Trophoblast cell (in vitro differentiated cells and primary cell): Measurements from ENCODE around the gene CLEC4G.

Experiments
- DNase-seq, 2 donors: peaks; one replicate each; pipeline ENCODE4 v3.0.0-alpha.2; 2016
- H2AFZ ChIP-seq: 2 replicates; pipeline ENCODE4 v1.6.1; 2013; ENCODE audit warnings: low read length, moderate library complexity, mild to moderate bottlenecking; ENCODE audit not compliant: insufficient read depth, poor library complexity
- H2AK5ac ChIP-seq: 2 replicates; pipeline ENCODE4 v1.6.1; 2013; ENCODE audit warnings: mild to moderate bottlenecking, low read length
- H2BK120ac ChIP-seq: 2 replicates; pipeline ENCODE4 v1.6.1; 2013; ENCODE audit warnings: low read length, mild to moderate bottlenecking, moderate library complexity; ENCODE audit not compliant: insufficient read depth, poor library complexity
- H2BK12ac ChIP-seq: 2 replicates; pipeline ENCODE4 v1.6.1; 2013; ENCODE audit warnings: mild to moderate bottlenecking, low read length, moderate library complexity
- H2BK5ac ChIP-seq: 2 replicates; pipeline ENCODE4 v1.6.1; 2013; ENCODE audit warnings: low read length, low read depth, moderate library complexity, mild to moderate bottlenecking; ENCODE audit not compliant: poor library complexity
- H3K14ac ChIP-seq: 2 replicates; pipeline ENCODE4 v1.6.1; 2013; ENCODE audit warnings: mild to moderate bottlenecking, low read length
- H3K18ac ChIP-seq: 2 replicates; pipeline ENCODE4 v1.6.1; 2013; ENCODE audit warnings: mild to moderate bottlenecking, low read length
- H3K23ac ChIP-seq: 2 replicates; pipeline ENCODE4 v1.6.1; 2013; ENCODE audit warnings: low read length
- H3K27ac ChIP-seq: 2 replicates; pipeline ENCODE4 v1.5.1; 2013; ENCODE audit warnings: low read depth, mild to moderate bottlenecking, inconsistent platforms, low read length, moderate library complexity
- H3K27me3 ChIP-seq: 2 replicates; pipeline ENCODE4 v1.6.1; 2013; ENCODE audit warnings: inconsistent platforms, mild to moderate bottlenecking, low read length, moderate library complexity; ENCODE audit not compliant: insufficient read depth
- H3K36me3 ChIP-seq, 2 experiments: 1 replicate in 1 of 2; 2 replicates in 1 of 2; pipeline ENCODE4 v1.6.1; 2013; ENCODE audit warnings: low read length in 2 of 2, mild to moderate bottlenecking in 2 of 2, moderate library complexity in 1 of 2; ENCODE audit not compliant: insufficient read depth in 2 of 2, control insufficient read depth in 1 of 2
- H3K4ac ChIP-seq: 2 replicates; pipeline ENCODE4 v1.6.1; 2013; ENCODE audit warnings: low read depth, mild to moderate bottlenecking, low read length, moderate library complexity
- H3K4me1 ChIP-seq, 2 experiments: 1 replicate in 1 of 2; 2 replicates in 1 of 2; pipeline ENCODE4 v1.6.1; 2013; ENCODE audit warnings: low read length in 2 of 2, mild to moderate bottlenecking in 2 of 2, moderate library complexity in 1 of 2; ENCODE audit not compliant: insufficient read depth in 2 of 2, control insufficient read depth in 1 of 2
- H3K4me2 ChIP-seq: 2 replicates; pipeline ENCODE4 v1.6.1; 2013; ENCODE audit warnings: inconsistent platforms, mild to moderate bottlenecking, low read length, moderate library complexity
- H3K4me3 ChIP-seq: 2 replicates; pipeline ENCODE4 v1.5.1; 2013; ENCODE audit warnings: mild to moderate bottlenecking, low read depth, low read length, inconsistent platforms
- H3K79me1 ChIP-seq: one replicate; pipeline ENCODE4 v1.6.1; 2013; ENCODE audit warnings: low read length
- H3K79me2 ChIP-seq: 2 replicates; pipeline ENCODE4 v1.6.1; 2013; ENCODE audit warnings: low read length, mild to moderate bottlenecking; ENCODE audit not compliant: control insufficient read depth, insufficient read depth, poor library complexity
- H3K9ac ChIP-seq: 2 replicates; pipeline ENCODE4 v1.6.1; 2013; ENCODE audit warnings: mild to moderate bottlenecking, low read length
- H3K9me3 ChIP-seq: 2 replicates; pipeline ENCODE4 v1.6.1; 2013; ENCODE audit warnings: low read depth, mild to moderate bottlenecking, control low read depth, inconsistent platforms, low read length; ENCODE audit not compliant: insufficient read depth
- H4K12ac ChIP-seq: 2 replicates; pipeline ENCODE4 v1.6.1; 2013; ENCODE audit warnings: low read depth, mild to moderate bottlenecking, low read length, moderate library complexity
- H4K8ac ChIP-seq: 2 replicates; pipeline ENCODE4 v1.6.1; 2013; ENCODE audit warnings: low read depth, mild to moderate bottlenecking, low read length, moderate library complexity
- H4K91ac ChIP-seq: one replicate; pipeline ENCODE4 v1.6.1; 2013; ENCODE audit warnings: low read depth, mild to moderate bottlenecking, low read length, moderate library complexity
- WGBS: extraction: QIAGEN DNeasy Blood & Tissue Kit; methylation state at CpG from one replicate; pipeline ENCODE4 v1.1.7; 2013; ENCODE audit warnings: missing lambda C conversion rate; ENCODE audit not compliant: insufficient read length, insufficient coverage; ENCODE audit errors: extremely low coverage; 5-methylcytosine and 5-hydroxymethylcytosine counted together

The CLEC4G gene

GRCh38 chr19:7689165-7689564 is 42.7 kb downstream of the CLEC4G start:
- Histone ChIP-seq H4K8ac (no peak overlapping the region), H3K27me3 (no peaks in the 10 kb centered on the region), H3K4me3 (no peak overlapping the region), H3K23ac (no peak overlapping the region), H2BK5ac (no peak overlapping the region), H3K4me2 (no peak overlapping the region), H2BK120ac (no peak overlapping the region), H2AK5ac (no peak overlapping the region), H4K91ac (no peak overlapping the region), H3K36me3 (no peaks in the 10 kb centered on the region), H3K9me3 (peaks cover 11% of the 10 kb centered on the region), H3K4ac (no peak overlapping the region), H3K27ac (no peak overlapping the region), H3K4me1 (peaks cover 6 to 8% of the 10 kb centered on the region in 2 experiments), H2AFZ (no peak overlapping the region), H3K79me2 (no peaks in the 10 kb centered on the region), H3K18ac (no peak overlapping the region), H3K79me1 (peaks cover 2% of the 10 kb centered on the region), H3K9ac (no peak overlapping the region), H3K14ac (no peak overlapping the region), H4K12ac (no peak overlapping the region), H2BK12ac (no peak overlapping the region)
- WGBS: no CpG with 5 or more reads among the region's 23 CpGs
- DNase-seq: no peak

- Histone ChIP-seq H2AK5ac (no peak overlapping the region), H3K36me3 (peaks cover 13 to 15% of the 10 kb centered on the region in 2 experiments), H3K4me3 (no peak overlapping the region), H4K8ac (no peak overlapping the region), H3K9ac (no peak overlapping the region), H3K14ac (no peak overlapping the region), H2BK120ac (no peak overlapping the region), H3K4ac (no peak overlapping the region), H2AFZ (no peak overlapping the region), H3K9me3 (peaks cover 12% of the 10 kb centered on the region), H3K23ac (no peak overlapping the region), H3K27ac (no peak overlapping the region), H3K4me2 (no peak overlapping the region), H2BK5ac (no peak overlapping the region), H3K27me3 (no peaks in the 10 kb centered on the region), H4K12ac (no peak overlapping the region), H3K4me1 (peaks cover 6 to 8% of the 10 kb centered on the region in 2 experiments), H2BK12ac (no peak overlapping the region), H3K79me2 (no peaks in the 10 kb centered on the region), H3K18ac (no peak overlapping the region), H3K79me1 (peaks cover 2% of the 10 kb centered on the region), H4K91ac (no peak overlapping the region)
- WGBS: no CpG with 5 or more reads among the region's 12 CpGs
- DNase-seq: no peak
Measured at GRCh38 chr19:7687177-7687576, 44.7 kb downstream of the CLEC4G start.

GRCh38 chr19:7685546-7686445 is 46.1 kb downstream of the CLEC4G start:
- no peak overlapping the region for H3K4me2 ChIP-seq
- peaks cover 8 to 15% of the 10 kb centered on the region in 2 experiments for H3K4me1 ChIP-seq
- WGBS: no CpG with 5 or more reads among the region's 19 CpGs
- no peak overlapping the region for H3K9ac ChIP-seq
- no peak overlapping the region for H3K14ac ChIP-seq
- H2BK12ac ChIP-seq: no peak overlapping the region
- H2BK5ac ChIP-seq: no peak overlapping the region
- peaks cover 14 to 17% of the 10 kb centered on the region in 2 experiments for H3K36me3 ChIP-seq
- no peak overlapping the region for H3K4ac ChIP-seq
- H3K9me3 ChIP-seq: peaks cover 7% of the 10 kb centered on the region
- peaks cover 3% of the 10 kb centered on the region for H3K79me2 ChIP-seq
- no peak overlapping the region for H3K23ac ChIP-seq
- no peak overlapping the region for H3K4me3 ChIP-seq
- H2AK5ac ChIP-seq: no peak overlapping the region
- peaks cover 4% of the 10 kb centered on the region for H3K79me1 ChIP-seq
- DNase-seq: peak; percentile 15 to 52
- H3K18ac ChIP-seq: no peak overlapping the region
- peak overlapping the region; percentile 12 for H4K8ac ChIP-seq
- no peak overlapping the region for H4K12ac ChIP-seq
- H2BK120ac ChIP-seq: no peak overlapping the region
- H3K27ac ChIP-seq: no peak overlapping the region
- H2AFZ ChIP-seq: no peak overlapping the region
- H4K91ac ChIP-seq: no peak overlapping the region
- H3K27me3 ChIP-seq: no peaks in the 10 kb centered on the region

GRCh38 chr19:7682175-7682855 is 49.6 kb downstream of the CLEC4G start:
- H4K12ac ChIP-seq: no peak overlapping the region
- peaks cover 8% of the 10 kb centered on the region for H3K9me3 ChIP-seq
- H2AFZ ChIP-seq: no peak overlapping the region
- peaks cover 5% of the 10 kb centered on the region for H3K79me1 ChIP-seq
- H4K8ac ChIP-seq: no peak overlapping the region
- no peak overlapping the region for H2BK5ac ChIP-seq
- H3K36me3 ChIP-seq: peaks cover 14 to 17% of the 10 kb centered on the region in 2 experiments
- H2AK5ac ChIP-seq: no peak overlapping the region
- peak overlapping the region; percentile 0 for H3K4me3 ChIP-seq
- H3K4ac ChIP-seq: no peak overlapping the region
- no peak overlapping the region for H3K14ac ChIP-seq
- no CpG with 5 or more reads among the region's 74 CpGs for WGBS
- no peak overlapping the region for H4K91ac ChIP-seq
- no peak overlapping the region for H3K18ac ChIP-seq
- no peak overlapping the region for H2BK120ac ChIP-seq
- no peak overlapping the region for H3K27ac ChIP-seq
- no peak overlapping the region for H2BK12ac ChIP-seq
- peaks cover 11 to 17% of the 10 kb centered on the region in 2 experiments for H3K4me1 ChIP-seq
- H3K23ac ChIP-seq: no peak overlapping the region
- DNase-seq: no peak
- peak overlapping the region; percentile 88 for H3K4me2 ChIP-seq
- H3K9ac ChIP-seq: no peak overlapping the region
- no peaks in the 10 kb centered on the region for H3K27me3 ChIP-seq
- peaks cover 4% of the 10 kb centered on the region for H3K79me2 ChIP-seq
